Hepatocyte (in vitro differentiated cells): ENCODE results near the gene PCDH9. TPM values are rescaled to one million over a fixed set of nuclear protein-coding genes. Genes with fewer than 3 reads are reported as not detected.

Experiments used
- DNase-seq: peaks from one replicate; pipeline ENCODE4 v3.0.0-alpha.2; 2016; ENCODE audit warnings: low spot score
- H2AFZ ChIP-seq: fragments of 200-600 bp; sonication (generic); 2 replicates; pipeline ENCODE4 v1.6.0; 2016; ENCODE audit warnings: antibody characterized with exemption, mild to moderate bottlenecking
- H3K27ac ChIP-seq: fragments of 200-600 bp; sonication (generic); 2 replicates; pipeline ENCODE4 v1.5.1; 2016; ENCODE audit warnings: mild to moderate bottlenecking
- H3K27me3 ChIP-seq: fragments of 200-600 bp; sonication (generic); 2 replicates; pipeline ENCODE4 v1.6.1; 2016
- H3K36me3 ChIP-seq: fragments of 200-600 bp; sonication (generic); replicated peaks from 2 replicates; pipeline ENCODE4 v1.5.1; 2016; ENCODE audit warnings: low read depth; ENCODE audit not compliant: insufficient read depth
- H3K4me1 ChIP-seq: fragments of 200-600 bp; sonication (generic); 2 replicates; pipeline ENCODE4 v1.5.1; 2016; ENCODE audit warnings: mild to moderate bottlenecking, moderate library complexity; ENCODE audit not compliant: insufficient read depth
- H3K4me2 ChIP-seq: fragments of 200-600 bp; sonication (generic); 2 replicates; pipeline ENCODE4 v1.6.0; 2016
- H3K4me3 ChIP-seq: fragments of 200-600 bp; sonication (generic); 2 replicates; pipeline ENCODE4 v1.5.1; 2016; ENCODE audit warnings: mild to moderate bottlenecking
- H3K79me2 ChIP-seq: fragments of 200-600 bp; sonication (generic); 2 replicates; pipeline ENCODE4 v1.6.0; 2017; ENCODE audit warnings: mild to moderate bottlenecking
- H3K9me2 ChIP-seq: fragments of 200-600 bp; sonication (generic); replicated peaks from 2 replicates; pipeline ENCODE4 v1.6.0; 2017; ENCODE audit warnings: mild to moderate bottlenecking; ENCODE audit not compliant: insufficient read depth
- H3K9me3 ChIP-seq: fragments of 200-600 bp; sonication (generic); 2 replicates; pipeline ENCODE4 v1.5.1; 2016; ENCODE audit warnings: low read depth, mild to moderate bottlenecking
- H4K20me1 ChIP-seq: fragments of 200-600 bp; sonication (generic); 2 replicates; pipeline ENCODE4 v1.6.0; 2016; ENCODE audit warnings: mild to moderate bottlenecking; ENCODE audit not compliant: insufficient read depth, poor library complexity, severe bottlenecking
- EZH2 ChIP-seq: fragments of 200-600 bp; sonication (generic); IDR thresholded peaks from 2 replicates; pipeline ENCODE4 v1.6.1; 2016; ENCODE audit warnings: antibody characterized with exemption, mild to moderate bottlenecking, borderline replicate concordance
- EZH2phosphoT487 ChIP-seq: fragments of 200-600 bp; sonication (generic); IDR thresholded peaks from one replicate; pipeline ENCODE4 v1.6.1; 2018; ENCODE audit warnings: antibody characterized with exemption, mild to moderate bottlenecking, low read depth, moderate library complexity; ENCODE audit not compliant: unreplicated experiment, severe bottlenecking
- WGBS: methylation state at CpG from one replicate; pipeline ENCODE4 v1.1.6; 2016; ENCODE audit warnings: low lambda C conversion rate; ENCODE audit errors: missing lambda C conversion rate; 5-methylcytosine and 5-hydroxymethylcytosine counted together
- polyA plus RNA-seq: library from polyadenylated mRNA; unstranded; fragments of >200 nt; fragmentation: Nextera tagmentation; extraction: Ambion mirVana; gene quantifications from 2 replicates; pipeline ENCODE4 v1.2.1, GENCODE V29; 2016
- total RNA-seq: library from RNA; depleted of rRNA; stranded (reverse); fragments of >200 nt; gene quantifications from 2 replicates; pipeline ENCODE4 v1.2.3, GENCODE V29; 2014
- TF ChIP-seq, protein P1 (sequence below): fragments of 200-600 bp; sonication (generic); IDR thresholded peaks from 2 replicates; pipeline ENCODE4 v1.5.1; 2016; ENCODE audit warnings: antibody characterized with exemption, mild to moderate bottlenecking; ENCODE audit not compliant: poor library complexity

Gene PCDH9
- total and polyA plus RNA-seq, 2 experiments from 2014 or later: 6.9 to 15.0 TPM

- H3K4me2 ChIP-seq: no peak overlapping the region
- no peak overlapping the region for H3K27ac ChIP-seq
- H2AFZ ChIP-seq: no peak overlapping the region
- no peak overlapping the region for H3K4me3 ChIP-seq
- no peak for TF ChIP-seq EZH2phosphoT487
- TF ChIP-seq EZH2: no peak
- TF ChIP-seq, protein P1, sequence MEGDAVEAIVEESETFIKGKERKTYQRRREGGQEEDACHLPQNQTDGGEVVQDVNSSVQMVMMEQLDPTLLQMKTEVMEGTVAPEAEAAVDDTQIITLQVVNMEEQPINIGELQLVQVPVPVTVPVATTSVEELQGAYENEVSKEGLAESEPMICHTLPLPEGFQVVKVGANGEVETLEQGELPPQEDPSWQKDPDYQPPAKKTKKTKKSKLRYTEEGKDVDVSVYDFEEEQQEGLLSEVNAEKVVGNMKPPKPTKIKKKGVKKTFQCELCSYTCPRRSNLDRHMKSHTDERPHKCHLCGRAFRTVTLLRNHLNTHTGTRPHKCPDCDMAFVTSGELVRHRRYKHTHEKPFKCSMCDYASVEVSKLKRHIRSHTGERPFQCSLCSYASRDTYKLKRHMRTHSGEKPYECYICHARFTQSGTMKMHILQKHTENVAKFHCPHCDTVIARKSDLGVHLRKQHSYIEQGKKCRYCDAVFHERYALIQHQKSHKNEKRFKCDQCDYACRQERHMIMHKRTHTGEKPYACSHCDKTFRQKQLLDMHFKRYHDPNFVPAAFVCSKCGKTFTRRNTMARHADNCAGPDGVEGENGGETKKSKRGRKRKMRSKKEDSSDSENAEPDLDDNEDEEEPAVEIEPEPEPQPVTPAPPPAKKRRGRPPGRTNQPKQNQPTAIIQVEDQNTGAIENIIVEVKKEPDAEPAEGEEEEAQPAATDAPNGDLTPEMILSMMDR: no peak
- H4K20me1 ChIP-seq: no peaks in the 10 kb centered on the region
- WGBS: 97% methylated on average over 4 of the region's 4 CpGs
- no peaks in the 10 kb centered on the region for H3K9me3 ChIP-seq
- H3K27me3 ChIP-seq: no peaks in the 10 kb centered on the region
- H3K79me2 ChIP-seq: no peaks in the 10 kb centered on the region
- H3K9me2 ChIP-seq: no peaks in the 10 kb centered on the region
- H3K36me3 ChIP-seq: no peaks in the 10 kb centered on the region
- no peaks in the 10 kb centered on the region for H3K4me1 ChIP-seq
- DNase-seq: no peak
Observed at GRCh38 chr13:66962953-66963352, 267.2 kb downstream of the PCDH9 start.

GRCh38 chr13:66958611-66959010 lies 271.5 kb downstream of the PCDH9 start:
- no peaks in the 10 kb centered on the region for H3K9me2 ChIP-seq
- WGBS: 66% methylated on average over 3 of the region's 3 CpGs
- no peaks in the 10 kb centered on the region for H3K4me1 ChIP-seq
- no peaks in the 10 kb centered on the region for H3K79me2 ChIP-seq
- H3K27me3 ChIP-seq: no peaks in the 10 kb centered on the region
- H3K27ac ChIP-seq: no peak overlapping the region
- DNase-seq: no peak
- no peak overlapping the region for H3K4me3 ChIP-seq
- H4K20me1 ChIP-seq: no peaks in the 10 kb centered on the region
- H2AFZ ChIP-seq: no peak overlapping the region
- H3K9me3 ChIP-seq: no peaks in the 10 kb centered on the region
- no peak overlapping the region for H3K4me2 ChIP-seq
- no peaks in the 10 kb centered on the region for H3K36me3 ChIP-seq
- TF ChIP-seq, protein P1: no peak
- TF ChIP-seq EZH2 (no peak), EZH2phosphoT487 (no peak)

- Histone ChIP-seq H3K4me3 (no peak overlapping the region), H3K36me3 (no peaks in the 10 kb centered on the region), H3K27me3 (no peaks in the 10 kb centered on the region), H3K4me1 (no peaks in the 10 kb centered on the region), H3K9me2 (no peaks in the 10 kb centered on the region), H3K79me2 (no peaks in the 10 kb centered on the region), H3K4me2 (no peak overlapping the region), H3K9me3 (no peaks in the 10 kb centered on the region), H3K27ac (no peak overlapping the region), H4K20me1 (no peaks in the 10 kb centered on the region), H2AFZ (no peak overlapping the region)
- TF ChIP-seq EZH2phosphoT487 (no peak), EZH2 (no peak)
- TF ChIP-seq, protein P1: no peak
- no peak for DNase-seq
- WGBS: 93% methylated on average over 4 of the region's 4 CpGs
Observed at GRCh38 chr13:66952507-66952906, 277.6 kb downstream of the PCDH9 start.

- Histone ChIP-seq H3K9me2 (no peaks in the 10 kb centered on the region), H3K27ac (no peak overlapping the region), H2AFZ (no peak overlapping the region), H3K36me3 (no peaks in the 10 kb centered on the region), H3K27me3 (no peaks in the 10 kb centered on the region), H4K20me1 (no peaks in the 10 kb centered on the region), H3K4me3 (no peak overlapping the region), H3K4me2 (no peak overlapping the region), H3K9me3 (no peaks in the 10 kb centered on the region), H3K4me1 (no peaks in the 10 kb centered on the region), H3K79me2 (no peaks in the 10 kb centered on the region)
- TF ChIP-seq EZH2 (no peak), EZH2phosphoT487 (no peak)
- TF ChIP-seq, protein P1: no peak
- no peak for DNase-seq
- 97% methylated on average over 2 of the region's 2 CpGs for whole genome bisulfite sequencing
Observed at GRCh38 chr13:66951426-66951825, 278.7 kb downstream of the PCDH9 start.
